ENCODE results near the gene TMEM106C.

The TMEM106C gene

GRCh38 chr12:47943623-47944340 lies 19.6 kb upstream of the TMEM106C start:
- no peak for TF ChIP-seq CSRNP3 (CRISPR knock-in tag; IDR thresholded peaks at IDR 0.05)
- TF ChIP-seq BACH2 (CRISPR knock-in tag; IDR thresholded peaks at IDR 0.05; ENCODE audit: borderline replicate concordance) = no peak
- TF ChIP-seq TOX (CRISPR knock-in tag; IDR thresholded peaks at IDR 0.05; ENCODE audit: borderline replicate concordance) = no peak
- TF ChIP-seq RARB (CRISPR knock-in tag; IDR thresholded peaks at IDR 0.05) = no peak
- no peak for ATAC-seq

GRCh38 chr12:47944685-47945340 lies 18.6 kb upstream of the TMEM106C start:
- TF ChIP-seq ZC3H10 (CRISPR knock-in tag; IDR thresholded peaks at IDR 0.05) (no peak), CSRNP3 (CRISPR knock-in tag; IDR thresholded peaks at IDR 0.05) (no peak), ZNF565 (CRISPR knock-in tag; conservative IDR thresholded peaks at IDR 0.05; ENCODE audit: low read depth) (no peak), ARNTL (CRISPR knock-in tag; IDR thresholded peaks at IDR 0.05; ENCODE audit: borderline replicate concordance, low read depth) (no peak), TSHZ2 (CRISPR knock-in tag; IDR thresholded peaks at IDR 0.05) (no peak), CSDC2 (CRISPR knock-in tag; IDR thresholded peaks at IDR 0.05) (no peak), GLIS3 (CRISPR knock-in tag; IDR thresholded peaks at IDR 0.05) (no peak), PATZ1 (CRISPR knock-in tag; IDR thresholded peaks at IDR 0.05; ENCODE audit: borderline replicate concordance) (no peak), ISL1 (CRISPR knock-in tag; IDR thresholded peaks at IDR 0.05) (no peak), ZFP30 (CRISPR knock-in tag; IDR thresholded peaks at IDR 0.05) (no peak), SNAI2 (CRISPR knock-in tag; IDR thresholded peaks at IDR 0.05) (no peak), TOX (CRISPR knock-in tag; IDR thresholded peaks at IDR 0.05; ENCODE audit: borderline replicate concordance) (no peak), ZFP3 (CRISPR knock-in tag; IDR thresholded peaks at IDR 0.05) (no peak), ZNF8 (CRISPR knock-in tag; IDR thresholded peaks at IDR 0.05) (no peak), ZNF70 (CRISPR knock-in tag; IDR thresholded peaks at IDR 0.05) (no peak), CREB5 (CRISPR knock-in tag; IDR thresholded peaks at IDR 0.05; ENCODE audit: low read depth) (no peak), POU6F1 (CRISPR knock-in tag; IDR thresholded peaks at IDR 0.05; ENCODE audit: borderline replicate concordance, low read depth) (no peak), RARB (CRISPR knock-in tag; IDR thresholded peaks at IDR 0.05) (no peak)

More at GRCh38 chr12:47944685-47945340, 18.6 kb upstream of the TMEM106C start:
- ATAC-seq = no peak
